Cardiac muscle cell (in vitro differentiated cells and primary cell): ENCODE results near the gene UMAD1. TPM values are rescaled to one million over a fixed set of nuclear protein-coding genes. Genes with fewer than 3 reads are reported as not detected.

Source experiments
- DNase-seq, 2 donors: peaks; one replicate each; pipeline versions ENCODE4 v3.0.0 to v3.0.0-alpha.2; 2010 to 2017; ENCODE audit warnings: low read depth in 1 of 2, low spot score in 1 of 2
- H3K27ac ChIP-seq: fragments of 200-600 bp; sonication (generic); 2 replicates; pipeline ENCODE4 v1.5.1; 2016
- H3K27me3 ChIP-seq: fragments of 200-600 bp; sonication (generic); 2 replicates; pipeline ENCODE4 v1.6.0; 2016; ENCODE audit warnings: control low read depth
- H3K36me3 ChIP-seq: fragments of 200-600 bp; sonication (generic); 2 replicates; pipeline ENCODE4 v1.5.1; 2016; ENCODE audit warnings: control low read depth
- H3K4me1 ChIP-seq: fragments of 200-600 bp; sonication (generic); 2 replicates; pipeline ENCODE4 v1.8.1; 2017; ENCODE audit warnings: low read depth, mild to moderate bottlenecking, mixed run types
- H3K4me3 ChIP-seq: fragments of 200-600 bp; sonication (generic); 2 replicates; pipeline ENCODE4 v1.5.1; 2016; ENCODE audit warnings: mild to moderate bottlenecking
- H3K9me3 ChIP-seq: fragments of 200-600 bp; sonication (generic); 2 replicates; pipeline ENCODE4 v1.5.1; 2017; ENCODE audit warnings: low read depth, mild to moderate bottlenecking, control low read depth
- polyA plus RNA-seq: library from polyadenylated mRNA; unstranded; fragments of >200 nt; fragmentation: Nextera tagmentation; extraction: Ambion mirVana; gene quantifications from 2 replicates; pipeline ENCODE4 v1.2.1, GENCODE V29; 2016
- total RNA-seq: library from RNA; depleted of rRNA; stranded (reverse); fragments of >200 nt; gene quantifications from 2 replicates; pipeline ENCODE4 v1.2.3, GENCODE V29; 2016
- TF ChIP-seq, protein P1 (sequence below): IDR thresholded peaks from 2 replicates; pipeline ENCODE4 v1.5.1; 2012; ENCODE audit warnings: low read depth, mild to moderate bottlenecking, low read length

Gene UMAD1
- total and polyA plus RNA-seq, 2 experiments from 2014 or later: 8.2 to 12.9 TPM

DNA sequence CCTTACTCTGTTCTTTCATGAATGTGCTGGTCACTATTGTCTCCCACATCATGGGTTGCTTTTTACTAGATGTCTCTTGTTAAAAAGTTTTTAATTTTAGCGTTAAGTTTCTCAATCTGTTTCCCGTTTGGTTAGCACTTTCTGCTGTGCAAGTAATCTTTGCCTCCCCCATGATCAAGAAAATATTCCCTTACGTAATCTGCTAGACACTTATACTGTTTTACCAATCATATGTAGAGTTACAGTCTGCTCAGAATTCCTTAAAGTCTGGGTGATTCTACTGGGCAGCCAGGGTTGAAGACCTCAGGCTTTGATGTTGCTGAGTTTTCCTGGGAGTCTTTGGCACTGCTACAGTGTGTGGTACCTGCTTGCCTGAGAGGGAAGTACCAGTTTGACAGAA lies 116.0 kb downstream of the UMAD1 start:
- no peak overlapping the region for H3K4me3 ChIP-seq
- H3K27me3 ChIP-seq: no peaks in the 10 kb centered on the region
- H3K27ac ChIP-seq: no peak overlapping the region
- H3K9me3 ChIP-seq: no peaks in the 10 kb centered on the region
- no peaks in the 10 kb centered on the region for H3K36me3 ChIP-seq
- TF ChIP-seq, protein P1, sequence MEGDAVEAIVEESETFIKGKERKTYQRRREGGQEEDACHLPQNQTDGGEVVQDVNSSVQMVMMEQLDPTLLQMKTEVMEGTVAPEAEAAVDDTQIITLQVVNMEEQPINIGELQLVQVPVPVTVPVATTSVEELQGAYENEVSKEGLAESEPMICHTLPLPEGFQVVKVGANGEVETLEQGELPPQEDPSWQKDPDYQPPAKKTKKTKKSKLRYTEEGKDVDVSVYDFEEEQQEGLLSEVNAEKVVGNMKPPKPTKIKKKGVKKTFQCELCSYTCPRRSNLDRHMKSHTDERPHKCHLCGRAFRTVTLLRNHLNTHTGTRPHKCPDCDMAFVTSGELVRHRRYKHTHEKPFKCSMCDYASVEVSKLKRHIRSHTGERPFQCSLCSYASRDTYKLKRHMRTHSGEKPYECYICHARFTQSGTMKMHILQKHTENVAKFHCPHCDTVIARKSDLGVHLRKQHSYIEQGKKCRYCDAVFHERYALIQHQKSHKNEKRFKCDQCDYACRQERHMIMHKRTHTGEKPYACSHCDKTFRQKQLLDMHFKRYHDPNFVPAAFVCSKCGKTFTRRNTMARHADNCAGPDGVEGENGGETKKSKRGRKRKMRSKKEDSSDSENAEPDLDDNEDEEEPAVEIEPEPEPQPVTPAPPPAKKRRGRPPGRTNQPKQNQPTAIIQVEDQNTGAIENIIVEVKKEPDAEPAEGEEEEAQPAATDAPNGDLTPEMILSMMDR: no peak
- no peaks in the 10 kb centered on the region for H3K4me1 ChIP-seq
- DNase-seq: no peak

DNA sequence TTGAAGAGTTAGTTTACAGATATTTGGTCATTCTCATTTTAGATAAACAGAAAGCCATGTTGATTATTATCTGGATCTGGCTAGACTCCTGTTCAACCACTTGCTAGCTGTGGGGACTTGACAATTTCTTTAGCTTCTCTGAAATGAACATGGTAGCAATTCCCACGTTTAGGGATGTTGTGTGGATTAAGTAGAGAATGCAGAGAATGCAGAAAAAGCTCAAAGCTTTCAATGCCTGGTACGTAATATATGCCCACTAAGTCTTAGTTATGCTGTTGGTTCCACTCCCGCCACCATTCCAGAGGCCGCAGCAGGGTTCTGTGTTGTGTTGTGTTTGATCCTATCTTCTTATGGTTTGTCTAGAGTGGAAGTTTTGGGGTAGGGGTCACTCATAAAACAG lies 117.0 kb downstream of the UMAD1 start:
- Histone ChIP-seq H3K4me3 (no peak overlapping the region), H3K27ac (no peak overlapping the region), H3K4me1 (peaks cover 3% of the 10 kb centered on the region), H3K27me3 (no peaks in the 10 kb centered on the region), H3K9me3 (no peaks in the 10 kb centered on the region), H3K36me3 (no peaks in the 10 kb centered on the region)
- TF ChIP-seq, protein P1: no peak
- DNase-seq: no peak

DNA sequence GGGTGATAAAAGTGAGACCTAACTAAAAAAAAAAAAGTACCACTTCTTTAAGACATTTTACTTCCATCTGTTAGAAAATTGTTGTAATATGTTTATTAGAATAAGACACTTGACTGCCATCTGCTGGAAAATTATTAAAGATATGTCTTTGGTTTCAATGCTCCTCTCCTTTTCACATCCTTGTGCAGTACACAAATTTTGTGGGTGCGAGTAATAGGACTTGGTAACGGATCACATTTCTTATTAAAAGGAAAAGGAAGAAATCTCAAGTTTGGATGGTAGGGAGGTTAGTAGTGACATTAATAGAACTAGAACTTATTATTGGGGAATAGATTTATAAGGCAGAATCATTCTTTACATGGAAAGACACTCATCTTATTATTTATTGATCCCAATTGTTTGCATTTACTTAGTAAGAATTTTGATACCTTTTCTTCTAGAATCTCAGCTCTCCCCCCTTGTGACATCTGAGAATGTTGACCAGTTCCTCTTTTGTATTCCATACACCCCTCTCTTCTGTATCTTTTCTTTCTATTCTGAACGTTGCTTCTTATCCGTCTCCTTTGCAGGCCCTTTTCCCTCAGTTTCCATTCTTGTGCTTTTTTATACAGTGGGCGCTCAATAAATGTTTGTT lies 120.9 kb downstream of the UMAD1 start:
- Histone ChIP-seq H3K9me3 (no peaks in the 10 kb centered on the region), H3K27ac (no peak overlapping the region), H3K27me3 (no peaks in the 10 kb centered on the region), H3K4me3 (no peak overlapping the region), H3K36me3 (no peaks in the 10 kb centered on the region), H3K4me1 (peaks cover 21% of the 10 kb centered on the region)
- TF ChIP-seq, protein P1: peak; percentile 25
- DNase-seq: peak in 1 of 2 donors; percentile 63

DNA sequence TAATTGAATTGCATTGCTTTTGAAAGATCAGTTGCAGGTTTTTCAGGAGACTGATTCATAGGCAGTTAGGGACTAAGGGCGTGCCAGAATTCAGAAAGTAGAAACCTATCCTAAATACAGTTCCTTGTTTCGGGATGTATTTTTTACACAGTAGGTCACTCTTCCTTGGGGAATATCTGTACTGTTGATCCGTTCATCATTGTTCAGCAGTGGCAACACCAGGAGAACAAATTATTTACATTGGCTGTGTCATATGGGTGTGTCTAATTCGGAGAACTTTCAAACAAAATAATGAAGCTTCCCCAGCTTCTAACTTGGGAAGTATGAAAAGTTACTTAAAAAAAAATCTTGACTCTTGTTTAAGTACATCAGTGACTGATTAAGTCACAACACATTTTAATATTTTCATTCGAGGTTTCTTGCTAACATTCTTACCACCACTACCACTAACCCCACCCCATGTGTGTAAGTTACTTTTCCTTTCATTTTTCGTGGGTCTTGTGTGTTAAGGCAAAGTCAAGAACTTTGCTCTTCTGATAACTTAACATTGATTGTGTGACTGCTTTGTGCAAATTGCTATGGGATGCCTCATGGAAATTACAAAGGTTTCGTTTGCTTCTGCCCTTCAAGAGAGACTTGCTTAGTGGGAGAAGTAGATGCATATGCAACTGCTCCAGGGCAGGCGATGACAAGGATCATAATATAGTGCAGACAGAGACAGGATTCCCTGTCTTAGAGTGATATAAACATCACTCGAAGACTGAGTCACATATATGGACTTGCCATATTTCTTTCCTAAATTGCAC lies 121.6 kb downstream of the UMAD1 start:
- H3K4me3 ChIP-seq: no peak overlapping the region
- H3K9me3 ChIP-seq: no peaks in the 10 kb centered on the region
- no peaks in the 10 kb centered on the region for H3K27me3 ChIP-seq
- H3K27ac ChIP-seq: no peak overlapping the region
- peak in 1 of 2 donors; percentile 57 for DNase-seq
- H3K36me3 ChIP-seq: no peaks in the 10 kb centered on the region
- H3K4me1 ChIP-seq: peaks cover 21% of the 10 kb centered on the region
- TF ChIP-seq, protein P1: no peak

DNA sequence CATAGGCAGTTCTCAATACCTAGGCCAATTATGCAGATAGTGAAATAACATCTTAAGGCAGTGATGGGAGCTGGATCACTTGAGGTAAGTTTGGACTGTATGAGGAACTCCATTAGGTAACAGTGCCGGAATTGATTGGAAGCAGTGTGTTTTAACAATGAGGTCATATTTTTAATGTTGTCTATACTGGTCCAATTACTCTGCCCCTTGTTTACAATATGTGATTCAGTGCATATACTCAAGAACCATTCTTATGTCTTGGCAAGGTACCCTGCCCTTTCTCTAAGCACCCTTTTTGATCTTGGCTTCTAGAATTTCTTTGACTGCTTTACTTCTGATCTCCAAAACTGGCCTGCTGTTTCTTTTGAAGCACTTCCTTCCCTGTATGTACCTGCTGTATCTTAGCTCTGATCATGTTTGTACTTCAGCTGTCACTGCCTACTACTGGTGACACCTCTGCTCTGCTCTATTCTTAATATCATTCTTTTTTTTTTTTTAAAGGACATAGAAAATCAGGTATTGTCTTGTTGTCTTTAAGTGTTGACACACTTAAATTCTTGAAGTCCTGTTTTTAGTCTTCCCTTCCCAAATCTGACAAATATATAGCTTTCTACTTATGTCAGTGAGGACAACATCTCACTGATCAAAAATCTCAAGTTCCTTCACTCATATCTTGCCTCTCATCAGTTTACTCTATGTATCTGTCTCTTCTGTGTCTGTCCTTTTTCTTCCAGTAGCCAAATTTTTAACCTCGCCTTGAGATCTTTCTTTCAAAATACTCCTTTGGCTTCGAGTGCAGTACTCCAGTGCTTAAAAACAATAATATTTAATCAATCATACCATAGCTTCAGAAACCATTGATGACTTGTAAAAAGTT lies 124.2 kb downstream of the UMAD1 start:
- no peak overlapping the region for H3K27ac ChIP-seq
- DNase-seq: no peak
- TF ChIP-seq, protein P1: no peak
- H3K36me3 ChIP-seq: no peaks in the 10 kb centered on the region
- no peak overlapping the region for H3K4me3 ChIP-seq
- H3K9me3 ChIP-seq: no peaks in the 10 kb centered on the region
- peaks cover 21% of the 10 kb centered on the region for H3K4me1 ChIP-seq
- no peaks in the 10 kb centered on the region for H3K27me3 ChIP-seq
